ENCODE results near the gene SDC1. TPM values are rescaled to one million over a fixed set of nuclear protein-coding genes. Genes with fewer than 3 reads are reported as not detected.

The SDC1 gene
- total RNA-seq, 1 donor from 2014 or later, result 0.63 TPM

- H3K36me3 Mint-ChIP-seq (ENCODE audit: low read depth), result no peaks in the 10 kb centered on the region
- intact Hi-C loops (cut with micrococcal nuclease), result no loop called here
- H3K4me1 Mint-ChIP-seq, result no peaks in the 10 kb centered on the region
- H3K27ac Mint-ChIP-seq, result no peak overlapping the region
- H3K27me3 Mint-ChIP-seq, result peaks cover 3% of the 10 kb centered on the region
- DNase-seq, result no peak
- no peak overlapping the region for H3K4me3 Mint-ChIP-seq
- H3K9me3 Mint-ChIP-seq, result no peaks in the 10 kb centered on the region
These were observed 11.0 kb downstream of the SDC1 start for GRCh38 chr2:20213651-20214565.

DNA sequence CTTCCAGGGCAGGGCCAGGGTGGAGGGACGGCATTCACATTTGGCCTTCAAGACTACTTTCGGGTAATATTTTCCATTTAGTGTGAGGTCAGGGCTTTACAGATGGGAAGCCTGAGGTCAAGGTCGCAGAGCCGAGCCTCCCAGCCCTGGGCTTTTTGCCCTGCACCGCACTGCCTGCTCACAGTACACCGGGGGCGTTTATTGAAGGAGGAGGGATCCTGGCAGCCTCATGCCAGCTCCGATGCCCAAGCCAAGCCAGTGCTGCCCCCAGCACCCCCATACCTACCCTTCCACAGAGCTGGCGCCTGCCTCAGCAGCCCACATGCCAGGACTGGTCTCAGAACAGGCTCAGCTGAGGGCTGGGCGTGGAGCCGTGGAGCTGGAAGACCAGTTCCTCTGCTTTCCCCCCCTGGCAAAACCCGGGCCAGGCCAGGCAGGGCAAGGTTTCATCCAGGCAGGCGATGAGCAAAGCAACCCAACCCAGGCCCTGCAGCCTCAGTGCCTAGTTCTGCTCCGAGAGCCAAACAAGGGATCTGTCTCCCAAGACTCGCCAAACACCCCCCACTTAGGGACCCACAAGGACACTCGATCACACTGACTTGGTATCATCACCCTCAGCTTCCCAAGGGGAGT lies 11.9 kb downstream of the SDC1 start:
- no peaks in the 10 kb centered on the region for H3K27me3 Mint-ChIP-seq
- H3K4me1 Mint-ChIP-seq, result no peaks in the 10 kb centered on the region
- no peak for DNase-seq
- intact Hi-C loops (cut with micrococcal nuclease), result no loop called here
- no peak overlapping the region for H3K27ac Mint-ChIP-seq
- no peaks in the 10 kb centered on the region for H3K9me3 Mint-ChIP-seq
- no peak overlapping the region for H3K4me3 Mint-ChIP-seq
- H3K36me3 Mint-ChIP-seq (ENCODE audit: low read depth), result no peaks in the 10 kb centered on the region

GRCh38 chr2:20212459-20212870 lies 12.5 kb downstream of the SDC1 start:
- Mint-ChIP-seq H3K9me3 (no peaks in the 10 kb centered on the region), H3K4me1 (no peaks in the 10 kb centered on the region), H3K4me3 (no peak overlapping the region), H3K27ac (no peak overlapping the region), H3K27me3 (no peaks in the 10 kb centered on the region), H3K36me3 (ENCODE audit: low read depth) (no peaks in the 10 kb centered on the region)
- intact Hi-C loops (cut with micrococcal nuclease), result no loop called here
- no peak for DNase-seq

DNA sequence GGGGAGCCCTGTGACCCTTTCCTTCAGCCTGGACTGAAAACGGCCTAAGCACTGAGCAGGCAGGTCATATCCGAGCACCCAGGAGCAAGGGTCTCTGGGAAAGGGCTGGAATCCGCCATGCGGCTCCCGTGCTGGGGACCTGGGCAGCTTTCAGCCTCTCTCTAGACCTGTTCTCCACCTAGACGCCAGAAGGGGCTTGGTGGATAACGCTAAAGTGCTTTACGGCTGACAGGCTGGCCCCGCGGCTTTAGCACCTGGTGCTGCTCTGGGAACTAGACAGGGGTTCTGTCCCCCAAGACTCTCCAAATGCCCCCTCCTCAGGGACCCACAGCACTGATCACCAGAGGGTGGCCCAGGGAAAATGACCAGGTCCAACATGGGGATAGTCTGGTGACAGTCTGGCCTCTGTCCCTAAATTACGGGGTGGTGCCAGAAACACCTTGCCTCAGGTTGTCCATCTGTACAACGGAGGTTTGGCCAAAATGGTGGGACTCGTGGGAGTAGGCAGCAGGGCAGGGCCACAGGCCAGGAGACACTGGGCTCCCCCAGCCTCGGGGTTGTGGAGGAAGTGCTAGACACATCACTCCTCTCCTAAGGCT lies 13.0 kb downstream of the SDC1 start:
- H3K4me1 Mint-ChIP-seq, result no peaks in the 10 kb centered on the region
- DNase-seq, result no peak
- H3K27ac Mint-ChIP-seq, result no peak overlapping the region
- H3K27me3 Mint-ChIP-seq, result no peaks in the 10 kb centered on the region
- intact Hi-C loops (cut with micrococcal nuclease), result no loop called here
- H3K9me3 Mint-ChIP-seq, result no peaks in the 10 kb centered on the region
- H3K36me3 Mint-ChIP-seq (ENCODE audit: low read depth), result no peaks in the 10 kb centered on the region
- no peak overlapping the region for H3K4me3 Mint-ChIP-seq

DNA sequence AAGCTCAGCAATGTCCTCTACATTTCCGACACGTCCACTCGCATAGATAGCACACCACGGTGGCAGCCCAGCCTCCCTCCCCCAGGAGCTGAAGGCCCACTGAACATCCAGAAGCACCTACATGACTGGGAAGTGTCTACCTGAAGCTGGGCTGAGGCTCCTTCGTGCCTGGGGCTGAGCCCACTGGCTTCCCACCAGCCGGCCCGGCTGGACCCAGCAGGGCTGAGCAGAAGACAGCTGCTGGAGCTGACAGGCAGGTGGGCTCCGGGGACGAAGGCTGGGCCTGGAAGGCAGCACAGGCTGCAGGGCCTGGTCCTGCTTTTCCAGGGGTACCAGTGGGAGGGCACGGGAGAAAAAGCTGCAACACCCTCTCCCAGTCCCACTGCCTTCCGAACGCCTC lies 13.5 kb downstream of the SDC1 start:
- no peak overlapping the region for H3K4me3 Mint-ChIP-seq

GRCh38 chr2:20210462-20210861 lies 14.5 kb downstream of the SDC1 start:
- H3K4me3 Mint-ChIP-seq, result no peak overlapping the region
- intact Hi-C loops (cut with micrococcal nuclease), result no loop called here
- no peaks in the 10 kb centered on the region for H3K9me3 Mint-ChIP-seq
- no peaks in the 10 kb centered on the region for H3K36me3 Mint-ChIP-seq (ENCODE audit: low read depth)
- H3K27me3 Mint-ChIP-seq, result no peaks in the 10 kb centered on the region
- DNase-seq, result no peak
- H3K27ac Mint-ChIP-seq, result no peak overlapping the region
- H3K4me1 Mint-ChIP-seq, result no peaks in the 10 kb centered on the region

More for the DNA sequence above, 13.5 kb downstream of the SDC1 start:
- Mint-ChIP-seq H3K36me3 (ENCODE audit: low read depth) (no peaks in the 10 kb centered on the region), H3K4me1 (no peaks in the 10 kb centered on the region), H3K9me3 (no peaks in the 10 kb centered on the region), H3K27ac (no peak overlapping the region), H3K27me3 (no peaks in the 10 kb centered on the region)
- intact Hi-C loops (cut with micrococcal nuclease), result no loop called here
- DNase-seq, result no peak

GRCh38 chr2:20209373-20210109 lies 15.4 kb downstream of the SDC1 start:
- no peak for DNase-seq
- Mint-ChIP-seq H3K9me3 (no peaks in the 10 kb centered on the region), H3K27me3 (no peaks in the 10 kb centered on the region), H3K4me1 (no peaks in the 10 kb centered on the region), H3K4me3 (no peak overlapping the region), H3K36me3 (ENCODE audit: low read depth) (no peaks in the 10 kb centered on the region), H3K27ac (no peak overlapping the region)
- intact Hi-C loops (cut with micrococcal nuclease), result no loop called here

- Mint-ChIP-seq H3K27me3 (no peaks in the 10 kb centered on the region), H3K36me3 (ENCODE audit: low read depth) (no peaks in the 10 kb centered on the region), H3K9me3 (no peaks in the 10 kb centered on the region), H3K27ac (no peak overlapping the region), H3K4me1 (no peaks in the 10 kb centered on the region), H3K4me3 (no peak overlapping the region)
- intact Hi-C loops (cut with micrococcal nuclease), result no loop called here
- DNase-seq, result no peak
These were observed 16.5 kb downstream of the SDC1 start for GRCh38 chr2:20208476-20208859.

DNA sequence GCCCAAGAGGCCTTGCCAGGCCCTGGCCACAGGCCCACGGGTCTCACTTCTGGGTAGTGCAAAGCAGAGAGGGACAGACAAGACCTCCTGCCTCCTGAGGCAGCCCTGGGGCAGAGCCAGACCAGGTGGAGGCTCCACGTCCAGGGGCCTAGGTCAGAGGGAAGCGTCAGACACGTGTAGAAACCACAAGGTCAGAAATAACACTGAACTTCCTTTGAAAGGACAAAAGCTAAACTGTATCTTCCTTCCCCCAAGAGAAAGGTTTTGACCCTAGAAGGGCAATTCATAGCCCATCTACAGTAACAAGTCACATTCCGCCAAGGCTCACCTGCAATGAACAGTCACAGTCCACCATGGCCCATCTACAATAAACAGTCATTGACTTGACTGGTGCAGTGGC lies 17.9 kb downstream of the SDC1 start:
- Mint-ChIP-seq H3K36me3 (ENCODE audit: low read depth) (no peaks in the 10 kb centered on the region), H3K4me3 (no peak overlapping the region), H3K4me1 (no peaks in the 10 kb centered on the region), H3K27ac (no peak overlapping the region), H3K27me3 (no peaks in the 10 kb centered on the region), H3K9me3 (no peaks in the 10 kb centered on the region)
- intact Hi-C loops (cut with micrococcal nuclease), result no loop called here
- no peak for DNase-seq

DNA sequence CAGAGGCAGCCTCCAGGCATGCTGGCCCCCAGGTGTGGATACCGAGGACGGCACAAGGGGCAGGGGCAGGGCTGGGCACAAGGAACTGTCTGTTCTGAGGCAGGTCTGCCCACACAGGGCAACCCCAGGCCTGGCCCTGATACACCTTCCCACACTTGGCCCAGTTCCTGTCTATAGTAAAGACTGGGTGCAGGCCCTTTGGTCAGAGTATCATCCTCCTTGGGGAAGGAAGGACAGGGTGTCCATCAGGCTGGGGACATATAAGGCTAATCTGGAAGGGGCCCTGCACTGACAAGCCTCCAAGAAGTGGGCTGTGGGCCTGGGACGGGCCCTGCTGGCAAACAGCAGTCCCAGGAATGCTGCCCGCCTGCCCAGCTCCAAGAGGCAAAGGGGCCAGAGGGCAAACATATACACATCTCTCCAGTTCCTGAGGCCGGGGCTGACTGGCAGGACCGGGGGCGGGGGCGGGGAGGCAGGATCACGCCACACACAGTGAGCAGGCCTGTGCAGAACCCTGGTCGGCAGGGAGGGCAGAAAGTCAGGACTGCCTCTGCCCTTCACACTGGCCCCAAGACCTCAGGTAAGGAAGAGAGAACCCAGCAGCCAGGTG lies 18.9 kb downstream of the SDC1 start:
- intact Hi-C loops (cut with micrococcal nuclease), result no loop called here
- Mint-ChIP-seq H3K4me1 (no peaks in the 10 kb centered on the region), H3K27me3 (no peaks in the 10 kb centered on the region), H3K27ac (no peak overlapping the region), H3K4me3 (no peak overlapping the region), H3K9me3 (no peaks in the 10 kb centered on the region), H3K36me3 (ENCODE audit: low read depth) (no peaks in the 10 kb centered on the region)
- no peak for DNase-seq

DNA sequence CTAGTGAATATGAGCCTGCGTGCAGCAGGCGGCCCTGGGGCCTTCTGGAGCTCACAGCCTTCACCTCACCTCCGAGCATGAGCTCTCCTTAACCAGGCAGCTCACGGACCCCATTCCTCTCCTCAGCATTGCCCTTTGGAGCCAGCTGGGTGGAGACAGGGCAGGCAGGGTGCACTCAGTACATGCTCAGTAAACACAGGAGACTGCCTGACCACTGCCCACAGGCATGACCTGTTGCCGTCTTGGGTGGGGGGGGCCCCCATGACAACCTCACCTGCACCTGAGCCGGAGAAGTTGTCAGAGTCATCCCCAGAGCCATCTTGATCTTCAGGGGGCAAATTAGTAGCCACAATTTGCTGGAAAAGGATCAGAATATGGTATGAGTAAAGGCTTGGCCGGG lies 19.9 kb downstream of the SDC1 start:
- Mint-ChIP-seq H3K36me3 (ENCODE audit: low read depth) (no peaks in the 10 kb centered on the region), H3K4me1 (no peaks in the 10 kb centered on the region), H3K4me3 (no peak overlapping the region), H3K9me3 (no peaks in the 10 kb centered on the region), H3K27ac (no peak overlapping the region), H3K27me3 (no peaks in the 10 kb centered on the region)
- DNase-seq, result no peak
- intact Hi-C loops (cut with micrococcal nuclease), result no loop called here

- Mint-ChIP-seq H3K9me3 (no peaks in the 10 kb centered on the region), H3K4me3 (no peak overlapping the region), H3K27me3 (no peaks in the 10 kb centered on the region), H3K4me1 (no peaks in the 10 kb centered on the region), H3K36me3 (ENCODE audit: low read depth) (no peaks in the 10 kb centered on the region), H3K27ac (no peak overlapping the region)
- intact Hi-C loops (cut with micrococcal nuclease), result no loop called here
- no peak for DNase-seq
These were observed 21.3 kb downstream of the SDC1 start for GRCh38 chr2:20203521-20204225.

DNA sequence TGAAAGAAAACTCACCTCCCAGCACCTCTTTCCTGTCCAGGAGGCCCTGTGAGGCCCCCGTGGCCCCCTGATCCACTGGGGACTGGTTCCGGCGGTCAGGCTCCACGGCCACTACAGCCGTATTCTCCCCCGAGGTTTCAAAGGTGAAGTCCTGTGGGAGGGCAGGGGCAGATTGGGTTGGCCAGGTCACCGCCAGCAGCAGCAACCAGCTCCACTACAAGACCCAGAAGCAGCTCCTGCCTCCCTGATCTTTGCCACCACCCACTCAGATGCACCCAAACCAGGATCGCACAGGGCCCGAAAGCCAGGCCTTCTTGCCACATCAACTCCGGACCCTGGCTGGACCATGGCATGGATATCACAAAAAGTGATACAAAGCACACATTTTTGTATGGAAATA lies 21.9 kb downstream of the SDC1 start:
- Mint-ChIP-seq H3K9me3 (no peaks in the 10 kb centered on the region), H3K27ac (no peak overlapping the region), H3K4me1 (no peaks in the 10 kb centered on the region), H3K4me3 (no peak overlapping the region), H3K36me3 (ENCODE audit: low read depth) (no peaks in the 10 kb centered on the region), H3K27me3 (no peaks in the 10 kb centered on the region)
- DNase-seq, result no peak
- intact Hi-C loops (cut with micrococcal nuclease), result no loop called here

Measured in activated CD4-positive, alpha-beta T cell treated with anti-CD3 and anti-CD28 coated beads, Interleukin-2, amount 10 ng/mL, durations not matched to agents 24 days and 14 days (primary cell).